Glomerular endothelial cell (primary cell): ENCODE measurements around the gene NFIA. TPM values are rescaled to one million over a fixed set of nuclear protein-coding genes. Genes with fewer than 3 reads are reported as not detected.
"Not testable (repeated sequence)": the region's sequence is repeated elsewhere in the genome, so short reads cannot be mapped to it uniquely, and the experiment has no call there.

Source experiments
- DNase-seq: peaks from one replicate; pipeline ENCODE4 v3.0.0-alpha.2; 2011; ENCODE audit warnings: low read depth, low spot score; ENCODE audit errors: extremely low read depth
- total RNA-seq: library from RNA; depleted of rRNA; stranded (reverse); fragments of >200 nt; gene quantifications from 2 replicates; pipeline ENCODE4 v1.2.3, GENCODE V29; 2015

NFIA gene
- total RNA-seq, 1 donor from 2014 or later = 18.4 TPM

- no peak for DNase-seq
These were observed 181.8 kb downstream of the NFIA start for GRCh38 chr1:61263905-61264824.

- no peak for DNase-seq
These were observed 182.5 kb downstream of the NFIA start for GRCh38 chr1:61264825-61265242.

GRCh38 chr1:61265665-61266064 lies 183.3 kb downstream of the NFIA start:
- DNase-seq = no peak

DNA sequence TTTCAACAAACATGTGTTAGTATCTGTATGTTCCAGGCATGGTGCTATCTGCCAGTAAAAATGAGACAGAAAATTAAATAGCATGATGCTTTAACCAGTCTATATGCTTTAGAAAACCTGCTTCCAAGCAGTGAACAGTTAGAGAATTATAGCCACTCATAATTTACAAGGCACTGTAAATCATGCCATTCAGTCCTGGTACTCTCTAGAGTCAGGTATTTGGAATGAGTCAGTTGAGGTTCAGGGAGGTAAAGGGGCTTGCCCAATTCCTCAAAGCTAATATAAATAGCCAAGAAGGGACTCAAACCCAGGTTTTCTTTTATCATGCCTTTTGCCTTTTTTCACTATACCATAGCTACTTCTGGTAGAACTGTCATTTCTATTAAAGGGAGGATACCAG lies 184.4 kb downstream of the NFIA start:
- no peak for DNase-seq

GRCh38 chr1:61268546-61269240 lies 186.3 kb downstream of the NFIA start:
- DNase-seq = no peak

GRCh38 chr1:61269602-61270001 lies 187.2 kb downstream of the NFIA start:
- DNase-seq = no peak

DNA sequence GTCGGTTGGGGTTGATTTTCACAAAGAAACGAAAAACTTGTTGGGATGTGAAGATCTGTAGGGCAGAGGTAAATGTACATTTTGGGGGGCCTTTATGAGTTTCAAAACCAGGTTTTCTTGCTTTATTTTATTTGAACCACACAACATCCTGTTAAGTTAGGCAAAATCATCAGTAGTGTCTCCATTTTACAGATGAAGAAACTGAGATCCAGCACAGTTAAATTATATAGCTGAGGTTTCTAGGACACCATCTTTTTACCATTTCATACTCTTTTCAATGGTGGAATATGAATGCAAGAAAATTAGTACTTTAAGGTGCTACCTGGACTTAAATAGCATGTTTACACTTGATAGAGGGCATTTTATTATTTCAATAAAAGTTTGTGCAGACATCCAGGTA lies 187.7 kb downstream of the NFIA start:
- DNase-seq = no peak

DNA sequence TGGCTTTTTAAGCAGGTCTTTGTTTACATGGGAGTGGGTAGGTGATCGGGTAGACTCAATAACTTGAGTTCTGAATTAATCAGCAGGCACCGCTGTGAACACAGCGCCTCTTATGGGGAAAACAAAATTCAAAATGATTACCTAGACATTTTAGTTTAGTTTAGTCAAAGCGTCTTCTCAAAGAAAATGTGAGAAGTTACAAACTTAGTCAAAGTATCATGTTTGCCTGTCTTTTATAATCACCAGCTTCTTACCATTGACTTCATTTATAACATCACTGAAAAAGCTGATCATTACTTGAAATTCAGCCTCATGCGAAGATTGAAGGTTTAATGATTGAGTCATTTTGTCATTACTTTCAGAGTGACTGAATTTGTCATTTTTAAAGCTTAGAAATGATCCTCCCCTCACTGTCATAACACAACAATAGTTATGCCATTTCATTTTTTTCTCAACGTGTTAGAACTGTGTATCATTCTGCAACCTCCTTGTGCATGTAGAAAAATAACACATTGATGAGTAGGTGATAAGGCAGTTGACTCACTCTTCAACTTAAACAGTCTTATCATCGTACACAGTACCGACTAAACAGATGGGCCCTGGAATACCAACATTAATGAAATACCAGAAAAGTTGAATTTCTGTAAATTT lies 188.5 kb downstream of the NFIA start:
- DNase-seq = no peak

DNA sequence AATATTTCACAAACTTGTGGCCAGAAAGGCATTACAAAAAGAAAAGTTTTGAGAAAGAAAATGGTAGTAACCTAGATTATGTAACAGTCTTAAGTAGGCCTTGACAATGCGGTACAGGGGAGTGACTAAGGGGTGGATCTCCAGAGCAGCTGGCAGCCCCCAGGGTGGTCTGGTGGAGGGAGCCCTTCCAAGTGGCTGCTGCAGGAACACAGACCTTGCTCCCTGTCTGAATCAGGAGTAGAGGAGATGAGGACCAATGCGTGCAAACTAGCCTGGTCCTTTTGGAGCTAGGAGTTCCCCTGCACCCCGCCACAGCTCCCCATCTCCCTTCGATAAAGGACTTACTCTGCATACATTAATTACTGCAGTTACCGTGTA lies 189.0 kb downstream of the NFIA start:
- DNase-seq = no peak

GRCh38 chr1:61273167-61273705 lies 190.9 kb downstream of the NFIA start:
- DNase-seq = no peak

- no peak for DNase-seq
These were observed 191.5 kb downstream of the NFIA start for GRCh38 chr1:61273861-61274260.

- DNase-seq = no peak
These were observed 192.6 kb downstream of the NFIA start for GRCh38 chr1:61274939-61275338.

GRCh38 chr1:61276246-61276645 lies 193.9 kb downstream of the NFIA start:
- no peak for DNase-seq

DNA sequence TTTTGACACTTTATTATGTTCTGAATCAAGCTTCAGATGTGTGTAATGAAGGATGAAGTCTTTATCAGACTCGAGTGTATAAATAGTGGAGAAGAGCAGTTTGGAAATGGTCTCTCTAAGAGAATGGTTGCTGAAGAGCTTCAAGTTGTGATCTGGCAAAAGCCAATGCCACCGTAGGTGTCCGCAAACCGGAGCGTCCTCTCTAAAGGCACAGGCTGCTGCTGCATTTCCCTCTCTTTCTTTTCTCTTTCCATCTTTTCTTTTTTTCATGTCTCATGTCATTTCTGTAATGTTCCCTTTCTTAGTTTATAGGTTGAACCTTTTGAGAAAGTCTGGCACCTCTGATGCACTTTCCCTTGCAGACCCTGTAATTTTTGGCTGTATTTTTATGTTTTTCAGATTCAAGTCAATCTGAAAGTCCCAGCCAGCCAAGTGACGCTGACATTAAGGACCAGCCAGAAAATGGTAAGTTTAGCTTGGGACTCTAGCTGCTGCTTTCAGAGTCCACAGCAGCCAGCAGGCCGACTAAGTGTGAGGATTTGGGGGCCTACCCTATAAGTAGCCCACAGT lies 194.8 kb downstream of the NFIA start:
- DNase-seq = no peak

GRCh38 chr1:61278503-61278902 lies 196.1 kb downstream of the NFIA start:
- not testable (repeated sequence) for DNase-seq

DNA sequence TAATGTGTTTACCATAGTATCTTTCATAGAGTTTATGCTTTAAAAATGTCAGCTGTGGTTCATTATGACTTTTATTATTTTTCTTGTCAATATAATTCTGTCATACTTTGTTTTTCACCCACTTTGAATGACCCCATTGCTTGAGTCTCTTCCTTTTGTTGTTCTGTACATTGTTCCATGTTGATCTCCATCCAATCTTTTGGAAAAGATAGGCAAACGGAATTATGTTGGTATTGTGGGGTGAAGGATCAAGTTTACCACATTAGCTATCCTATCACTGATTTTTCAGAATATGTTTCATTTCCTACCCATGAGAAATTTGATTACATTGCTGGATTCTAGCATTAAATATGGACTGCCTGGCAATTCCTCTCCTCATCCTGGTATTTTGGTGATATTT lies 196.6 kb downstream of the NFIA start:
- no peak for DNase-seq

- DNase-seq = no peak
These were observed 197.2 kb downstream of the NFIA start for GRCh38 chr1:61279570-61279969.

DNA sequence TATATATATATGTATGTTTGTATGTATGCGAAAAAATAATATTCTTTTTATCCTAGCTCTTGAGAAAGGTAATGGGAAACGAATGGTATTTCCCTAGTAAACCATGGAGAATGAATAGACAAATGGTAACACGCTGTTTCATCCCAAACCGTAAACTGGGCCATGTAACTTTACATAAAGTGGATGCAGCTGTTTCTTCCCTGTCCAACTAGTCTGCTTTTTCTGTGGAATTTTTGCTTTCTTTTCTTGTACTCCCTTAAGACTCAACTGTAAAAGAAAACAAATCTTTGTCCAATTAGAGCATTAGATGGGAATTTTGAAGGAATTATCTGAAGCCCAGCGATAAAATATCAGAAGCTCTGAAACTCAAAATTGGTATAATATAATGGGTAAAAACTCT lies 198.1 kb downstream of the NFIA start:
- DNase-seq = no peak

DNA sequence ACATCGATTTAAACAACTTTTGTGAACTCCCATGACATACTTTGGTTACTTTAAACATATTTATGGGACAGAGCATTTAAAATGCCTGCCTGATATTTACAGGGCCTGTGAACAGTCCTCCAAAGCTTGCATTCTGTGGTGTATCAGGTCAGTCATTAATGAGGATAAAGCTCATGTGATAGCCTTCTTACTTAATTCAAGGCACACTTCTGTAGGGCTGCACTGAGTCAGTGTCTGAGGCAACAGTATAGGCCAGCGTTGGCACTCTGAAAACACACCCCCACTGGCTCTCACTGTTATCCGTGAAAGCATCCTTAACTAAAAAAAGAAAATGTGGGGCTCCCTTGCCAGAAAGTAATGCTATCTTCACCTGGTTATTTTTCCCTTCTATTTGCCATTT lies 200.0 kb downstream of the NFIA start:
- no peak for DNase-seq

DNA sequence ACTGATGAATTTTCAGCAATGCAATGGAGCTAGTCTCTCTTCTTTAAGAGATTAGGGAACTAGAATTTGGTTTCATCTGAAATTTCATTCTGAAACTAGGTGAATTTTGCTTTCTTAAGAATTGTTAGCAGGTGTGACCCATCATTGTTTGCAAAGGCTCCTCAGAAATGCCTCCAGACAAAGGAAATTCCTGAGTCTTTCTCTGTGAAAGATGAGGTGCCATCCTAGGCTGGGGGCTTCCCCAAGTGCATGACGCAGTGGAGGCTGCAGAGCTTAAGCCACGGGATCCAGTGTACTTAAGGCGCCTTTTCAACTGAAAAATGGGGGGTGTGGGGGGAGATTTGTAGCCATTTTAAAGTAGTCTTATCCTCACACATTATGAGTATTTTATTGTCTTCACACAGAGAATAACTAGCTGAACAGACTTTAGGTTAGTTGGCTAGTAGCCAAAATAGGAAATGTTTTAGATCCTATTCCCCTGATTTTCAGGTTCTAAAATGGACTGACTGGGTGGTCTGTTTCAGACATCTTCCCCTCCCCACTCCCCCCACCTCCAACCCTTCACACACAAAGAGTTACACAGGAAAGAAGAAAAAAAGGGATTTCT lies 202.0 kb downstream of the NFIA start:
- DNase-seq = no peak

DNA sequence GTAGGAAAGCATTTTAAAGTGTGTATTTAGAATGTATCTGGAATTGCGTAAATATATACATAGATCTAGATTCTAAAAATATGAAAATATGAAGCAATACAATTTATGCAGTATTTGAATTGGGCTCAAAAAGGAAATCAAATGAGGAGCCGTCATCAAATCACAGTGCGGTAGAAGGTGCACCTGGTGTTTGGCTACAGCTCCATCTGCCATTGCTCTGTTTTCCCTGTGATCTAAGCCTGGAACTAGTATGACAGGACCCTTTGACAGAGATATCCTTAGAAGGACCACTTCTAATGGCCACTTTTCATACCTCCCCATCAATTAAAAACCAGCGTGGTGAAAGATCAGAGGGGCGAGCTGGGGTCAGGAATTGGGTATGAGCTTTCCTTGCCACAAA lies 202.6 kb downstream of the NFIA start:
- DNase-seq = no peak
